ENCODE measurements around the gene WIPF2. TPM values are rescaled to one million over a fixed set of nuclear protein-coding genes. Genes with fewer than 3 reads are reported as not detected.
A peak's percentile ranks its signal among the peaks of the same experiment; 100 is the strongest.
"Not testable (repeated sequence)": the region's sequence is repeated elsewhere in the genome, so short reads cannot be mapped to it uniquely, and the experiment has no call there.

Gene WIPF2
- total RNA-seq, 1 experiment from 2014 or later, result 9.1 TPM

DNA sequence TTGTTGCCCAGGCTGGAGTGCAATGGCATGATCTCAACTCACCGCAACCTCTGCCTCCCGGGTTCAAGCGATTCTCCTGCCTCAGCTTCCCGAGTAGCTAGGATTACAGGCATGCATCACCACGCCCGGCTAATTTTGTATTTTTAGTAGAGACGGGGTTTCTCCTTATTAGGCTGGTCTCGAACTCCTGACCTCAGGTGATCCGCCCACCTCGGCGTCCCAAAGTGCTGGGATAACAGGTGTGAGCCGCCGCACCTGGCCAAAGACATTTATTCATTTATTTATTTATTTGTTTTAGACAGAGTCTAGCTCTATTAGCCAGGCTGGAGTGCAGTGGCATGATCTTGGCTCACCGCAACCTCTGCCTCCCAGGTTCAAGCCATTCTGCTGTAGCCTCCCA, 10.0 kb downstream of the WIPF2 start:
- in situ Hi-C loops (cut with HindIII; ENCODE audit: low pct_unique_long_range_greater_than_20kb, low sequenced_read_pairs); DNase-seq (ENCODE audit: low read depth): not testable (repeated sequence)

DNA sequence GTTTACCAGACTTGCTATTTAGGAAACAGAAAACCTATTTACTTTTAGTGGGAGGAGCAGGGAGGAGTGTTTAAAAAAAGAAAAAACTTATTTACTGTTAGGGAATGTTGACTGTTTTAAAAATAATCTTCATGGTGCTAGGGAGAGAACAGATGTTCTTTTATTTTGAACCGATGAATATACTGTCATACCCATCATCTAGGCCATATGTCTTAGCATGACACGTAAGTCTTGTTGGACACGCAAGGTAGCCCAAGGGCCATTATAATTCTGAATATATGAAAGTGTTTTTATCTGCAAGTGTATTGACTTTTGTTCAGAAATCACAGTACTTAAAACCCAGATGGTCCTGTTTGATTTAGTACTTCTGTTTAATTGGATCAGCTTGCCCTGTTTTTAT, 11.6 kb downstream of the WIPF2 start:
- in situ Hi-C loops (cut with HindIII; ENCODE audit: low pct_unique_long_range_greater_than_20kb, low sequenced_read_pairs), result no loop called here
- no peak for DNase-seq (ENCODE audit: low read depth)

DNA sequence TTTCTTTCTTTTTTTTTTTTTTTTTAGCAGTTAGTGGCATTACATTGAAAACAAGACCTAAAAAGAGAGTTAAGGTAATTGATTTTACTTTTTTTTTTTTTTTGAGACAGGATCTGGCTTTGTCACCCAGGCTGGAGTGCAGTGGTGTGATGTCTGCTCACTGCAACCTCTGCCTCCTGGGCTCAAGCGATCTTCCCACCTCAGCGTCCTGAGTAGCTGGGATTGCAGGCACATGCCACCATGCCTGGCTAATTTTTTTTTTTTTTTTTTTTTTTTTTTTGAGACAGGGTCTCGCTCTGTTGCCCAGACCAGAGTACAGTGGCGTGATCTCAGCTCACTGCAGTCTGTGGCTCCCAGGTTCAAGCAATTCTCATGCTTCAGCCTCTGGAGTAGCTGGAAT, 12.8 kb downstream of the WIPF2 start:
- in situ Hi-C loops (cut with HindIII; ENCODE audit: low pct_unique_long_range_greater_than_20kb, low sequenced_read_pairs); DNase-seq (ENCODE audit: low read depth): not testable (repeated sequence)

DNA sequence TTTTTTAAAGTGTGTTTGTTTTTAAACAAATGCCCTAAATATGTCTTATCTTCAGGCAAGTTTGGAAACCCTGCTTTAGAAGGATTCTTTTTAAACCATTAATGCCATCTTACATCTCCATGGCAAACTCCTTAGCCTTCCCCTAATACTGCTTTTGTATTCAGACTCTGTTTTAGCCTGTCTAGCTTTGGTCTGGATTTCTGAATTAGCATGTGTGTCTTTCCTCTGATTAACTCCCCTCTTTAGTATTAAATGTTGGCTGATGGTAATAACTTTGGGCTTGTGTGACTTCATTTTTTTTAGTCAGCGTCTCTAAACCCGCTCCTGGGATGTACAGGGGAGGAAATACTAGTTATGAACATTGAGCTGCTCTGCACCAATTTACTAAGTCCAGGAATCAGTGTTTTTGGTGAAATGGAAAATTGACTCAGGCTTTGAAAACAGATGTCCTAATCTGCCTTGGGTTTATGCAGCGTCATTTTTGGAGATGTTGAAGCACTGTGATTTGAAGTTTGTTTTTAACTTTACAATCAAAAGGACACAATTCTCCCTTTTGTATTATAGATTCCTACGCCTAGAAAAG, 22.2 kb downstream of the WIPF2 start:
- in situ Hi-C loops (cut with HindIII; ENCODE audit: low pct_unique_long_range_greater_than_20kb, low sequenced_read_pairs), result no loop called here
- DNase-seq (ENCODE audit: low read depth), result no peak

DNA sequence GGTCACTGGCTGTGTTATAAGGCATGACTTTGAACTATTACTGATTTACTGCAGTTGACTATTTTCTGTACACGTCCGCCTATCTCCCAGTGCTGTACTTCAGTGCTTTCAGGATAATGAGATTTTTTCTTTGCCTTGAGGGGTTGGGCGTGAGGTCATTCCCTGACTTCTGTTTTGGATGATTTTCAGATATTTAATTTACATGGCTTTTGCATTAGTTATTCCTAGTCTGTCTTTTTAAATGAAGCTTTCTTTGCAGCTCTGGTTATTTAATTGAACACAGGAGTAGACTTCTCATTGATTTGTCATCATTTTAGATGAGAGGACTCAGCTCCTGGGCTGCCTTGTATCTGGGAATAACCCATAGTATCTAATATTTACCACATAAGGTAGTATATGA, 23.7 kb downstream of the WIPF2 start:
- in situ Hi-C loops (cut with HindIII; ENCODE audit: low pct_unique_long_range_greater_than_20kb, low sequenced_read_pairs), result no loop called here
- DNase-seq (ENCODE audit: low read depth), result no peak

DNA sequence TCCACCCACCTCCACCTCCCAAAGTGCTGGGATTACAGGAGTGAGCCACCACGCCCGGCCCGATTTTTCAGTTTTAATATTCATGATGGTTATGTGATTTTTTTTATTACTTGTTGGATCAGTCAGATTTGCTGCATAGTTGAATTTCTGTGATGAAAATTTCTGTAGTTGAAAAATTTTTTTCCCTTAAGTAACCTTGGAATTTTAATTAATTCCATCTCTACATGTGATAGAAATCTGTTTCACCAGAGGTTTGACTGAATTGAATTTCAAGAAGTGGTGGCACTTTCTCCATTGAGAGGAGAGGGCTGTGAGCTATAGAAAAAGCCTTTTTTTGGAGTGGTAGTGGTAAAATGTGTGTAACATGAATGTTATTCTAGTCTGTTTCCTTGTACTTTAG, 24.7 kb downstream of the WIPF2 start:
- in situ Hi-C loops (cut with HindIII; ENCODE audit: low pct_unique_long_range_greater_than_20kb, low sequenced_read_pairs), result no loop called here
- no peak for DNase-seq (ENCODE audit: low read depth)

DNA sequence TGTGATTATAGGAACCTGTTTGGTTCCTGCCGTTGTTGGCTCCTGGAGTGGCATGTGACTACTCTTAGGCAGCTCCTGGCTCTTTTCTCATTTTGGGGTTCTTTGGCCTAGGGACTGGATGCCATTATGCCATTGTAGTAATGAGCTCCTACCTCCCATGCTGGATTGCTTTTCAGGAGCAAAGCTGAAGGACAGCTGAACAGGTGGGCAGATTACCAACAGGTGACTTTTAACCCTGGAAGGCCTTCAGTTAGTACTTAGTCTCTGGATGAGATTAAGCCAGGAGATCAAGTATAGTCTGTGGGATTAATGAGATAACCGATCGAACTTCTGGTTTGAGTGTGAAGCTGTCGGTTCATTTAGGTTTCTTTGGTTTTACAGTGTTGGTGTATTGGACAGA, 25.2 kb downstream of the WIPF2 start:
- in situ Hi-C loops (cut with HindIII; ENCODE audit: low pct_unique_long_range_greater_than_20kb, low sequenced_read_pairs), result no loop called here
- no peak for DNase-seq (ENCODE audit: low read depth)

DNA sequence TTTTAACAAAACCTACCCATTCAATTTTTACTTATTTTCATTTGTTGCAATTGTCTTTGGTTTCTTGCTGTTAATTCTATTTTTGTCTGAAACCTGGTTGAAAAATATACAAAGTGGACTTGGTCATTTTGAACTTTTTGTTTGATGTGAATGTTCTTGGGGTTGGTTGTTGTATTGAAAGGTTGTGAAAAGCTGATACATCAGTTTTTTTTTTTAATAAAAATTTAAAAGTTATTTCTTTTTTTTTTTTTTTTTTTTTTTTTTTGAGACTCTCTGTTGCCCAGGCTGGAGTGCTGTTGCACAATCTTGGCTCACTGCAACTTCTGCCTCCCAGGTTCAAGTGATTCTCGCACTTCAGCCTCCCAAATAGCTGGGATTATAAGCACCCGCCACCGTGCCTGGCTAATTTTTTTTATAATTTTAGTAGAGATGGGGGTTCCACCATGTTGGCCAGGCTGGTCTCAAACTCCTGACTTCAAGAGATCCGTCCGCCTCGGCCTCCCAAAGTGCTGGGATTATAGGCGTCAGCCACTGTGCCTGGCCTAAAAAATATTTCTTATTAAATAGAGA, 28.9 kb downstream of the WIPF2 start:
- in situ Hi-C loops (cut with HindIII; ENCODE audit: low pct_unique_long_range_greater_than_20kb, low sequenced_read_pairs), result no loop called here
- DNase-seq (ENCODE audit: low read depth), result no peak

DNA sequence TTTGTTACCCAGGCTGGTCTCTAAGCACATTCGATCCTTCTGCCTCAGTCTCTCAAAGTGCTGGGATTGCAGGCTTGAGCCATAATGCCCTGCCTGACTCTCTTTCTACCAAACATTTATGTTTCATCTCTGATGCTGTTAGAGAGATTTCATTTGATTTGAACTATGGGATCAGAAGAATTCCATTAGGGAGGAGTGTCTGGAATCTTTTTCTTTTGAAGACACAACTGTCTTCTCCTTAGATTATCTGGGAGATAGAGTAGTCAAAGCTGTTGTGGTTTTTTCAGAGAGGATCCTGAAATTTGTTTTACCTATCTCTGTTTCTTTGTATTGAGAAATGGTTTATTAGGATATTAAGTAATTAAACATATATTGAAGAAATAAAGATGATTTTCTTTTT, 29.4 kb downstream of the WIPF2 start:
- DNase-seq (ENCODE audit: low read depth), result no peak
- in situ Hi-C loops (cut with HindIII; ENCODE audit: low pct_unique_long_range_greater_than_20kb, low sequenced_read_pairs), result no loop called here

DNA sequence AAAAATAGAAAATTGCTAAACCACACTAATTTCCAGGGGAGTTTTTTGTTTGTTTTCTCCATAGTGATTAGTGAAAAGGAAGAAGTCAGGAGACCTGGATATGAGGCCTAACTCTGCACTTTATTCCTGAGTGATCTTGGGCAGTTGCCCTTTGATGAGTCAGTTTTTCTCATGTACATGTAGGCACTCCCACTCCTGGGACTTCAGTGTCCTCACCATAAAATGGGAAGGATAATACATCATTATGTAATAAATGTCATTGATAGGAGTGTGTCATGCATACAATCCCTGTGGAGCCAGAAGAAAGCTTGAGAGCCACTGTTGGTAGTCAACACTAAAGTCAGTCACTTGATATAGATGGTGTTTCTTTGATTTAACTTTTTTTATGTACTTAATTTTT, 32.5 kb downstream of the WIPF2 start:
- peak; percentile 73 for DNase-seq (ENCODE audit: low read depth)
- in situ Hi-C loops (cut with HindIII; ENCODE audit: low pct_unique_long_range_greater_than_20kb, low sequenced_read_pairs), result no loop called here

DNA sequence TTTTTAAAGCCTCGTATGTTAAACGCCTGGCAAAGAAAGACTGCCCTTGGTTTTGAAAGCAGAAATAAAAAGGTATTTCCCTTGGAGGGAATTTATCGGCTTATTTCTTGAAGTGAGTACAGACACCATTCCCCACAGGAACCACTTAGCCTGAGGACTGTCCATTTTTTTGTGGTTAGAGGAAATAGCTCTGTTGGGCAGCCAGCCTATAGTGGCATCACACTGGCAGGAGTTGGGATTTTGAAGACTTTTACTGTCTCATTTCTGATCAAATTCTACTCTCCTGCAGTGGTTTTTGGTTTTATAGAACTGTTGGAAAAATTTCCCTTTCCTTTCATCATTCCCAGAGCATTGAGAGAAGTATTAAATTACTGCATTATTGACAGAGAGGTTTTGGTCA, 34.5 kb downstream of the WIPF2 start:
- DNase-seq (ENCODE audit: low read depth), result no peak
- in situ Hi-C loops (cut with HindIII; ENCODE audit: low pct_unique_long_range_greater_than_20kb, low sequenced_read_pairs), result no loop called here

DNA sequence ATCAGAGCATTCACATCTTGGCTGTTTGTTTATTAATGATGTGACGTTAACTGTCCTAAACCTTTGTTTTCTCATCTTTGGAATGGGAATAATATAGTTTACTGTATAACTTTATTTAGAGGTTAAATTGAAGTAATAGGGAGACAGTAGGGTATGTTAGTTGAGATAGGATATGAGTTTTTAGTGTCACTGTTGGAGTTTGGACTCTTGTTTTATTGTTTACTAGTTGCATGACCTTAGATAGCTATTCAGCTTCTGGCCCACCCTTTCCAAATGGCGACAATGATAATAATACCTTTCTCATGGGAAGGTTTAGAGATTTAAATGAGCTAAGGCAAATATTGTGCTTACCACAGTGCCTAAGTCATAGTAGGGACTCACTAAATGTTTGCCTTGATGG, 40.4 kb downstream of the WIPF2 start:
- in situ Hi-C loops (cut with HindIII; ENCODE audit: low pct_unique_long_range_greater_than_20kb, low sequenced_read_pairs), result no loop called here
- DNase-seq (ENCODE audit: low read depth), result no peak

DNA sequence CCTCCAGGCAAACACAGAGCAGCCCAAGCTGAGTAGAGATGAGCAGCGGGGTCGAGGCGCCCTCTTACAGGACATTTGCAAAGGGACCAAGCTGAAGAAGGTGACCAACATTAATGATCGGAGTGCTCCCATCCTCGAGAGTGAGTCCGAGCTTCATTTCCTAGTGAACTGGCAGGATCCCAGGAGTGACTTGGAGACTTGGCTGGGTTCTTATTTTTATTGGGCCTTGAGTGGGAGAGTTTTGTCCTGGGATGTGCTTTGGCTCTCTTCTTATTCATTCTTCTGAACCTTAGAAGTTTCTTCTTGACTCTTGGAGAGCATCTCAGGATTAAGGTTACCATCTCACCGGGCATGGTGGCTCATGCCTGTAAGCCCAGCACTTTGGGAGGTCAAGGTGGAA, 41.4 kb downstream of the WIPF2 start:
- no peak for DNase-seq (ENCODE audit: low read depth)
- in situ Hi-C loops (cut with HindIII; ENCODE audit: low pct_unique_long_range_greater_than_20kb, low sequenced_read_pairs), result no loop called here

DNA sequence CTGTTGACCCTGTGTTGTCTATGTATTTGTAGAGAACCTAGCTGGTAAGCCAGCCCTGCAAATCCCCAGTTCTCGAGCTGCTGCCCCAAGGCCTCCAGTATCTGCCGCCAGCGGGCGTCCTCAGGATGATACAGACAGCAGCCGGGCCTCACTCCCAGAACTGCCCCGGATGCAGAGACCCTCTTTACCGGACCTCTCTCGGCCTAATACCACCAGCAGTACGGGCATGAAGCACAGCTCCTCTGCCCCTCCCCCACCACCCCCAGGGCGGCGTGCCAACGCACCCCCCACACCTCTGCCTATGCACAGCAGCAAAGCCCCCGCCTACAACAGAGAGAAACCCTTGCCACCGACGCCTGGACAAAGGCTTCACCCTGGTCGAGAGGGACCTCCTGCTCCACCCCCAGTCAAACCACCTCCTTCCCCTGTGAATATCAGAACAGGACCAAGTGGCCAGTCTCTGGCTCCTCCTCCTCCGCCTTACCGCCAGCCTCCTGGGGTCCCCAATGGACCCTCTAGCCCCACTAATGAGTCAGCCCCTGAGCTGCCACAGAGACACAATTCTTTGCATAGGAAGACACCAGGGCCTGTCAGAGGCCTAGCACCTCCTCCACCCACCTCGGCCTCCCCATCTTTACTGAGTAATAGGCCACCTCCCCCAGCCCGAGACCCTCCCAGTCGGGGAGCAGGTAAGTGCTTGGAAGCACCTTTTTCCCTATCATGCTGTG, 45.5 kb downstream of the WIPF2 start:
- in situ Hi-C loops (cut with HindIII; ENCODE audit: low pct_unique_long_range_greater_than_20kb, low sequenced_read_pairs), result no loop called here
- DNase-seq (ENCODE audit: low read depth), result no peak

DNA sequence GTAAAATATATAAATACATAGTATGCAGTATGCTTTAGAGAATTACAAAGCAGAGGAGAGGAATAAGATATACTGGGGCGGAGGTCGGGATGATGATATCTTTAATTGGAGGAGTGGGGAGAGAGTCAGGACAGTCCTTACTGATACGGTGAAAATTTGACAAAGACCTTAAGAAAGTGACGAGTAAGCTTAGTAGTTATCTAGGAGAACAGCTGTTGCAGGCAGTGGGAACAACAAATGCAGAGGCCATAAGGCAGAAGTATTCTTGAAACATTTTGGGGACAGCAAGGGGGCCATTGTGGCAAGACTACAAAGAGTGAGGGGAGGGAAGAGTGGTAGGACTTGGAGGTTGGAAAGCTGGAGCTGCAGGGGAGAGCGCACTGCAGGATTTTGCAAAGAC, 46.2 kb downstream of the WIPF2 start:
- DNase-seq (ENCODE audit: low read depth), result no peak
- in situ Hi-C loops (cut with HindIII; ENCODE audit: low pct_unique_long_range_greater_than_20kb, low sequenced_read_pairs), result no loop called here

DNA sequence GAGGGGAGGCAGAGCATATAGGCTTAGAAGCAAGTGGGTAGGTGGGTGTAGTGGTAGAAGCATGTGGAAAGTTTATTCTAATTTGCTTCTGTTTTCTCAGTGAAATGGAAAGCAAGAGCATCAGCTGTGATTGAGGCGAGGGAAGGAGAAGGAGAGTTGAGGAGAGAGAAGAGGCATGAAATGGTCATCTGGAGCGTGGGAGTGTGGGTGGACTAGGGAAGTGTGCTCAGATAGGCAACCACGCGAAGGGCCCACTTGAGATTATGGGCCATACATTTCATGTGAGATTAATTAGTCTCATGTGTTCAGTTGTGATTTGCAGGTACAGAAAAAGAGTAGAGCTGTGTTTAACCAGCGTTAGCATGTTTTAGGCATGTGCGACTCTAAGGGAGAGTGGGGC, 47.8 kb downstream of the WIPF2 start:
- in situ Hi-C loops (cut with HindIII; ENCODE audit: low pct_unique_long_range_greater_than_20kb, low sequenced_read_pairs), result no loop called here
- no peak for DNase-seq (ENCODE audit: low read depth)

DNA sequence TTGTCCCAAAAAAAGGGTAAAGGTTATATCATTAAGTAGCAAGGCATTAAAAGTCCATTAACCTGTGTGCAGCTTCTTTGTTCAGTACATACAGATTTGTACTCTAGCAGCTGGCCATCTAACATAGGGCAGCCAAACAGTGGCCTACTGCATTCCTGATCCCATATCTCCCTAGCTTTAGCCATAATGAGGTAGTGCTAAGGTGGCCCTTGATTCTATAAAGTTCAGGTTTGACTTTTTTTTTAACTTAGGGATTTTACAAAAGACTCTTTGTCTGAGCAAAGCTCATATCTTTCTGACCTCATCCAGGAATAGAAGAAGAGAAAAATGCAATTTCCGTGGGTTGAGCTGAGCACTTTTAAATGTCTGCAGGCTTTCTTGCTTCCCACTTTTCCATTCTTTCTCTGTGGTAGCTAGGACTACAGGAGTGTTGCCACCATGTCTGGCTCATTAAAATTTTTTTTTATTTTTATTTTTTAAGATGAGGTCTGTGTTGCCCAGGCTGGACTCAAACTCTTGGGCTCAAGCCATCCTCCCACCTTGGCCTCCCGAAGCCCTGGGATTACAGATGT, 49.1 kb downstream of the WIPF2 start:
- DNase-seq (ENCODE audit: low read depth), result no peak
- in situ Hi-C loops (cut with HindIII; ENCODE audit: low pct_unique_long_range_greater_than_20kb, low sequenced_read_pairs), result no loop called here

DNA sequence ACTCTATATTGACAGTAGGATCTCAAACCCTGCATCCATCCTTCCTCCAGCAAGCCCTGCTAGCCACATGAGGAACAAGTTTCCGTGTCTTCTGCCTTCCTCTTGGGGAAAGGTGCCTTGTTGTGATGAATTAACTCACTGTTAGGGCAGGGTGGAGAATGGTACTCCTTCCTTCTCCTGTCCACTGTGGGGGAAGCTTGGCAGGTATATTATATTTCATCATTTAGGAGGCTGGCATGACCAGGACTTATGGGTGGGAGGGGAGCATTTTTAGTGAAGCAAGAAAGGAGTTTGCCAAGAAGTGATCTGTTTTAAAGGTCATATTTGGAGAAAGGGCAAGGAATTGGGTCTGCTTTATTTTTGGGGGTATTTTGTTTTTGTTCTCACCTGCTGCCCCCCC, 59.3 kb downstream of the WIPF2 start:
- in situ Hi-C loops (cut with HindIII; ENCODE audit: low pct_unique_long_range_greater_than_20kb, low sequenced_read_pairs), result loop anchor here (25.0 kb wide), 1 partner anchor 91 kb away; the partner anchor contains the start of gene RAPGEFL1
- DNase-seq (ENCODE audit: low read depth), result no peak

DNA sequence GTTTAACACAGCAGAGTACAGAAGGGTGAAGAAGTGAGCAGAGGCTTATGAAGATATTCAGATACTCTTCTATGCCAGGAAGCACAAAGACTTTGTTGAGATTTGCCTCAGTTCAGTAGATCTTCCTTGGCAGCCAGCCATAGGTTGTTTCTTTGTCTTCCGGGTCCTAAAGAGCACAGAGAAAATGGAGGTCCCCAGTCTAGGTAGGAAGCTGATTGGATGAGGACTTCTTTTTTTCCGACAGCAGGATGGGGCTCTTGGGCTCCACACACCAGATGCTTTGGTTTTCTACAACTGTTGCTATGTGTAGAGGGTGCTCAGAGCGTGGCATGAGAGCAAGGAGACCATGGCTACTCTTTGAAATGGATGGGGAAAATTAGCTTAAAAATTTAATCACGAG, 60.3 kb downstream of the WIPF2 start:
- in situ Hi-C loops (cut with HindIII; ENCODE audit: low pct_unique_long_range_greater_than_20kb, low sequenced_read_pairs), result loop anchor here (25.0 kb wide), 1 partner anchor 92 kb away; the partner anchor contains the start of gene RAPGEFL1

More for the DNA sequence above, 60.3 kb downstream of the WIPF2 start:
- DNase-seq (ENCODE audit: low read depth), result no peak

Measured in Caki2 (cell line).